Osteocyte (in vitro differentiated cells): ENCODE measurements around the gene CORO1C. TPM values are rescaled to one million over a fixed set of nuclear protein-coding genes. Genes with fewer than 3 reads are reported as not detected.

ENCODE experiments used
- DNase-seq: peaks from one replicate; pipeline ENCODE4 v3.0.0; 2021; ENCODE audit warnings: mixed read lengths; ENCODE audit not compliant: unreplicated experiment; ENCODE audit errors: extremely low spot score
- H3K27ac Mint-ChIP-seq: one replicate; pipeline ENCODE4 v1.8.0; 2021; ENCODE audit warnings: mild to moderate bottlenecking, mixed read lengths; ENCODE audit not compliant: unreplicated experiment
- H3K27me3 Mint-ChIP-seq: one replicate; pipeline ENCODE4 v1.8.0; 2021; ENCODE audit warnings: mixed read lengths; ENCODE audit not compliant: unreplicated experiment
- H3K36me3 Mint-ChIP-seq: one replicate; pipeline ENCODE4 v1.8.0; 2021; ENCODE audit warnings: mixed read lengths; ENCODE audit not compliant: unreplicated experiment
- H3K4me1 Mint-ChIP-seq: one replicate; pipeline ENCODE4 v1.8.0; 2021; ENCODE audit warnings: mixed read lengths; ENCODE audit not compliant: unreplicated experiment
- H3K4me3 Mint-ChIP-seq: one replicate; pipeline ENCODE4 v1.8.0; 2021; ENCODE audit warnings: mild to moderate bottlenecking, moderate library complexity, mixed read lengths; ENCODE audit not compliant: unreplicated experiment
- H3K9me3 Mint-ChIP-seq: one replicate; pipeline ENCODE4 v1.8.0; 2021; ENCODE audit warnings: mixed read lengths; ENCODE audit not compliant: unreplicated experiment
- microRNA-seq: library from miRNA; unstranded; fragments of <30 nt; microRNA quantifications from one replicate; pipeline ENCODE4 v1.1.0, GENCODE V29; 2020; ENCODE audit not compliant: unreplicated experiment
- total RNA-seq: library from RNA; stranded (reverse); gene quantifications from 2 replicates; pipeline ENCODE4 v1.2.1, GENCODE V29; 2021
- TF ChIP-seq, protein P1 (sequence below): fragments of 200-600 bp; sonication (generic); IDR thresholded peaks from 2 replicates; pipeline ENCODE4 v1.5.0; 2021; ENCODE audit warnings: antibody characterized with exemption, mild to moderate bottlenecking, moderate library complexity

The CORO1C gene
- total RNA-seq, 1 donor from 2014 or later: 234 TPM

DNA sequence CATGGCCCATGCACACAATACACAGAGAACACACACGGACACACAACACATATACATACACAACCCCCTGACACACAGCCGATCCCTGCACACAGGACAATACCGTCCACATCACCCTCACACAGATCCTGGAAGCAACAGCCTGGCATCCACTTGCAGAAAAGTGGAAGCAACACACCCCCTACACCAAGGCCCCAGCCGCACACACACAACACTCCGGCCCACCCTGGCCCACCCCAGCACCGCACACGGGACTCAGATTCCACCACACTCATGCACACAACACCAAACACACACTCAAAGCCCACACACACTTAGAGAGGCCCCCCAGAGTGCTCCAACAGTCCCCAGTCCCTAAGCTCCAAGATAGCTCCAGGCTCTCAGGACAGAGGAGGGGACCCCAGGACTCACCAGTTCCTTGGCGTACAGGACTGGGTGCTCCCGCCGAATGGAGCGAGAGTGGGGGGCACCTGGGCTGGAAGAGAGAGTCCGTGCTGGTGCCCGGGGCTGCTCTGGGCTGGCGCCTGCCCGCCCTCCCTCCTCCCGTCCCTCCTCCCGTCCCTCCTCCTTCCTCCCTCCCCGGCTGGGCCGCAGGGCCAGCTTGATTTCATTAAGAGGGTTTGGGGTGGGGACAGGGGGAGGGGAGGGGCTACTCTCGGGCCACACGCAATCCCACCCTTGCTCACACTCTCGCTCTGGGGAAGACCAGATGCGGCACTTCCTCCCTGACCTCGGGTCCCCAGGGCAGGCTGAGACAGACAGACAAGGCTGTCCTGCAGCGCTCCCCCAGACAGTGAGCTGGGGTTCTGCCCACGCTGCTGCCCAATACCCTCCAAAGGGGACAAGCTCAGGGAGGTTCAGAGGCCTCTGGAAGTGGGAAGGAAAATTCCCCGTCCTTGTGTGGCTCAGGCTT, 133.5 kb downstream of the CORO1C start, which contains the start of gene TMEM119:
TSS of gene TMEM119 (minus strand) at position 526 of the 913 bp plus-strand sequence. CDS start 5,701 bp downstream, outside the sequence.
- Mint-ChIP-seq H3K36me3 (no peaks in the 10 kb centered on the region), H3K4me3 (no peak within 1 kb of the TSS), H3K27ac (peak within 1 kb of the TSS; percentile 45), H3K4me1 (peaks cover 11% of the 10 kb centered on the region), H3K27me3 (no peaks in the 10 kb centered on the region), H3K9me3 (no peaks in the 10 kb centered on the region)
- TF ChIP-seq, protein P1, sequence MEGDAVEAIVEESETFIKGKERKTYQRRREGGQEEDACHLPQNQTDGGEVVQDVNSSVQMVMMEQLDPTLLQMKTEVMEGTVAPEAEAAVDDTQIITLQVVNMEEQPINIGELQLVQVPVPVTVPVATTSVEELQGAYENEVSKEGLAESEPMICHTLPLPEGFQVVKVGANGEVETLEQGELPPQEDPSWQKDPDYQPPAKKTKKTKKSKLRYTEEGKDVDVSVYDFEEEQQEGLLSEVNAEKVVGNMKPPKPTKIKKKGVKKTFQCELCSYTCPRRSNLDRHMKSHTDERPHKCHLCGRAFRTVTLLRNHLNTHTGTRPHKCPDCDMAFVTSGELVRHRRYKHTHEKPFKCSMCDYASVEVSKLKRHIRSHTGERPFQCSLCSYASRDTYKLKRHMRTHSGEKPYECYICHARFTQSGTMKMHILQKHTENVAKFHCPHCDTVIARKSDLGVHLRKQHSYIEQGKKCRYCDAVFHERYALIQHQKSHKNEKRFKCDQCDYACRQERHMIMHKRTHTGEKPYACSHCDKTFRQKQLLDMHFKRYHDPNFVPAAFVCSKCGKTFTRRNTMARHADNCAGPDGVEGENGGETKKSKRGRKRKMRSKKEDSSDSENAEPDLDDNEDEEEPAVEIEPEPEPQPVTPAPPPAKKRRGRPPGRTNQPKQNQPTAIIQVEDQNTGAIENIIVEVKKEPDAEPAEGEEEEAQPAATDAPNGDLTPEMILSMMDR: no peak
- DNase-seq: no peak

DNA sequence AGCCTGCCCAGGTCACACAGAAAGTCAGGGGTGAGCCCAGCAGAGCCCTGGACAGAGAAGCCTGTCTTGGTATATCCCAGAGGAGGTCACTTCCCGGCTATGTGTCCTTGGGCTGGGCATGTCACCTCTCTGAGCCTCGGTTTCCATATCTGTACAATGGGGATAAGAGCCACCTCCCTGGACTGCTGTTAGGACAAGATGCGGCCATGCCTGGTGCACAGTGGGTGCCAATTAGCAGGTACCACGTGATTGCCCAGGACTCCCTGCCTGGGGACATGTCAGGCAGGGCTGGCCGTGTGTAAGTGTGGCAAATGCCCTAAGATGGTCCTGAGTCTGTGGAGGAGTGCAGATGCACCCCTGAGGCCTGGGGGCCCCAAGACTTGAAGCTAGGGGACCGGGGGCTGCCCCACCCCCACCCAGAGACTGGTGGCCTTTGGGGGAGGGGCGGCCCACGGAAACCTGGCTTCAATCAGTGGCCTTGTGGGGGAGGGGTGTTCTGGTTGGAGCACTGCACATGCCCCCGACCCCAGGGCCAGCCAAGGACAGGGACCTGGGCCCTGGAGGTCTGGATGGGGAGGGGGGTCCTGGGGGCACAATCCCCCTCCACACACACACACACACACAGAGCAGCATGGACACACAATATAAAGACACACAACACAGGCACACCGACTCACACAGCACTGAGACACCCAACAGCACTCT, 134.3 kb downstream of the CORO1C start:
- Mint-ChIP-seq H3K27ac (no peak overlapping the region), H3K36me3 (no peaks in the 10 kb centered on the region), H3K9me3 (no peaks in the 10 kb centered on the region), H3K4me3 (no peak overlapping the region), H3K4me1 (peaks cover 11% of the 10 kb centered on the region), H3K27me3 (no peaks in the 10 kb centered on the region)
- TF ChIP-seq, protein P1: no peak
- DNase-seq: no peak

DNA sequence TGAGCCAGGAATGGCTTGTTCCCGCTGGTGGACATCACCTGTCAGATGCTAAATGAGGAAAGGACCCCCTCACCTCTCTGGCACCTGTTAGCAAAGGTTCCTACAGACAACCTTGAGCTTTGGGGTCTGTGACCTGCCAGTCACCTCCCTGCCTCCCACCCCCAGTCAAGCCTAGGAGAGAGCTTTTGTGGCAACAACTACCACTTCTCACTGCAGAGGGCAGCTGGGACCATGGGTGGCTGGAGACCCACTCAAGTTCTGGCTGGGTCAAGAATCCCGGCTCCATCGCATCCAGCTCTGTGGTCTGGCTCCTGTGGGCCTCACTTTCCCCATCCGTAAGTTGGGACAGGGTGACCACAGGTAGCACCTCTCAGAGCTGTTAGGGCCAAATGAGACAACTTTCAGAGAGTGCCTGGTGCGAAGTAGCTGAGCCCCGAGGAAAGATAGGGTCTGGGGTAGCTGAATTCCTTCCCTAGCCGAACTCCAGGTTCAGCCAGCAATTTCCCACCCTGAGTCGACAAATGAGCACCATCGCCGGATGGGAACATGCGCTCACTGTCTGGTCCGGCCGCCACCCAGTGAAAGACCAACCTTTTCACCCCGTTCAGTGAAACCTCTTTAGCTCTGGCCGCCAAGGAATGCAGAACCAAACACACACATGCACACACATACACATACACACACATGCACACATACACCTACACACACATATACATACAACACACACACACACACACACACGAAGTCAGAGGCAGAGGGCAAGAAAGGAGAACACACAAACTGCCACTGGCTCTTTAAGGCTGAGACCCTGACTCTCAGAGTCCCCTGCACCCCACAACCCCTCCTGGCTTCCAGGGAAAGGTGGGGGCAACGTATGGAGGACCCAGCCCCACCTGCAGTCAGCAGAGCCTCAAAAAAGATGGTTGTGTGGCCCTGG, 135.3 kb downstream of the CORO1C start:
- TF ChIP-seq, protein P1: no peak
- H3K27ac Mint-ChIP-seq: no peak overlapping the region
- H3K9me3 Mint-ChIP-seq: no peaks in the 10 kb centered on the region
- H3K27me3 Mint-ChIP-seq: no peaks in the 10 kb centered on the region
- H3K4me3 Mint-ChIP-seq: no peak overlapping the region
- no peaks in the 10 kb centered on the region for H3K36me3 Mint-ChIP-seq
- H3K4me1 Mint-ChIP-seq: peaks cover 14% of the 10 kb centered on the region
- no peak for DNase-seq

Small RNA genes lying within 50 kb of the gene (microRNA-seq; reads per million reads assigned to microRNA genes)
- not detected for gene MIR4496

Other genes starting within 250 kb of the CORO1C start
- gene FICD, start 216.2 kb downstream of the CORO1C start, total RNA-seq: 5.8 and 6.0 TPM in 2 replicates
- gene SART3, start 170.3 kb downstream of the CORO1C start, total RNA-seq: 47.2 and 47.5 TPM in 2 replicates
- gene ISCU, start 168.9 kb downstream of the CORO1C start, total RNA-seq: 93.9 and 103 TPM in 2 replicates
- gene TMEM119, start 133.4 kb downstream of the CORO1C start, total RNA-seq: 54.0 and 58.8 TPM in 2 replicates
- 0.59 and 0.78 TPM in 2 replicates for gene SELPLG, start 97.6 kb downstream of the CORO1C start, total RNA-seq
- 96.9 and 109 TPM in 2 replicates for gene SSH1, start 126.1 kb upstream of the CORO1C start, total RNA-seq
- gene DAO, start 148.6 kb upstream of the CORO1C start, total RNA-seq: not detected in 2 replicates